Measurements from ENCODE around the gene EHMT1.
"Not testable (repeated sequence)": the region's sequence is repeated elsewhere in the genome, so short reads cannot be mapped to it uniquely, and the experiment has no call there.

EHMT1 gene

DNA sequence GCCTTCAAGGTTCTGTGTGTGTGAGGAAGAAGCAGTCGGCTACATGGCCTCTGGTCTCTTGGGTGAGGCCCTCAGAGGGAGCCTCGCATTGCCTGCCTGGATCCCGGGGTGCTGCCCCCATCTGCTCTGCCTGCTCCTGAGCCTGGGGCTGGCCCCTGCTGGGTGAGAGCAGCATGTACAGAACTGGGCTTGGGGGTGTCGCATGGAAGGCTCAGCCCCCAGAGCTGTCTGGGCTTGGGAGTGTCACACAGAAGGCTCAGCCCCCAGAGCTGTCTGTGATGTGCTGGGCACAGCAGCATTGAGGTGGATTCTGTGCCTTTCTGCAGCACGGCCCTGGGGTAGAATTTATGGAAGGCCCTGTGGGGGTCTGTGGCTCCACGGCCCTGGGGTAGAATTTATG lies 265.2 kb downstream of the EHMT1 start:
- not testable (repeated sequence) for DNase-seq (ENCODE audit: low read depth in 3 of 3)

DNA sequence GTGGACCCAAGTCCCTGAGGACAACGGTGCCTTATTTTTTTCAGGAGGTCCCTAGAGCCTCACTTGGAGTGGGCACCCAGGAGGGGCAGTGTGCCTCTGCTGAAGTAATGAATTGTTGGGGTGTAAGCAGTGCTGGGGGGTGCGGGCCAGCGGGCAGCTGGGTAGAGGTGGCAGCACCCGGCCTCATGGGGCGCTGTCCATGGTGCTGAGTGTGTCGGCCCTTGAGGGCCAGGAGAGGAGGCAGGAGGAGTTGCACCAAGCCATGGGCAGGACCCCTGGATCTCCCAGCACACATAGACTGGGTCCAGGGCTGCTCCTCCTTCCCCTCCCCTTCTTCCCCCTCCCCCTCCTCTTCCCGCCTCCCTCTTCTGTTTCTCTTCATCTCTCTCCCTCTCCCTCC lies 265.7 kb downstream of the EHMT1 start:
- DNase-seq (ENCODE audit: low read depth in 3 of 3), result not testable (repeated sequence)

DNA sequence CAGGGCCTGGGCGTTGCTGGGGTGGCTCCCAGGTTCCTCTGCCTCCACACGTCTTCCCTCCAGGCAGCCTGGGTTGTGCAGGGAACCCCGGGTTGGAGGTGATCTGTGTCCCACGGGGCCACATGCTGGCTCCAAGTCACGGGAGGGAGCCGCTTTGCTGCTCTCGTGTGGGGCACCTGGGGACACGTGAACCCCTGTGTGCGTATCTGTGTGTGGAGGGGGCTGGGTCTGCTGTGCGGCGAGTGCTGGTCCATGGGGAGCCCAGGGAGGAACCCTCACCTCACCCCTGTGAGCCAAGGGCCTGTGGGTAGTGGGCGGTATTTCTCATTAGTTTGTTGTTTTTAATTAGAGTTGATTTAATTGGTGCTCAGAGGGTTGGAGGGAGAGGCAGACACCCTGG lies 266.3 kb downstream of the EHMT1 start:
- DNase-seq (ENCODE audit: low read depth in 3 of 3), result not testable (repeated sequence)

Data from stimulated activated CD4-positive, alpha-beta T cell treated with anti-CD3 and anti-CD28 coated beads, TNF-alpha, amount 100 ng/mL, for 48 hours (primary cell).